GM03348 (cell line): ENCODE measurements around the gene TBC1D3K.
"Not testable (repeated sequence)": the region's sequence is repeated elsewhere in the genome, so short reads cannot be mapped to it uniquely, and the experiment has no call there.

Experiments
- DNase-seq: peaks from one replicate; pipeline ENCODE4 v3.0.0; 2012; ENCODE audit warnings: low spot score

The TBC1D3K gene

GRCh38 chr17:37924115-37924514 is at the start of gene TBC1D3K:
TBC1D3K (plus strand) TSS chr17:37924415; CDS start chr17:37926000, 1,585 bp downstream.
- not testable (repeated sequence) for DNase-seq

- no peak for DNase-seq
Observed at GRCh38 chr17:37884516-37884915, 39.7 kb upstream of the TBC1D3K start.

- DNase-seq, result no peak
Observed at GRCh38 chr17:37885136-37885535, 39.1 kb upstream of the TBC1D3K start.

- no peak for DNase-seq
Observed at GRCh38 chr17:37888881-37889280, 35.3 kb upstream of the TBC1D3K start.

- DNase-seq, result not testable (repeated sequence)
Observed at GRCh38 chr17:37896961-37897360, 27.3 kb upstream of the TBC1D3K start.
